ENCODE data around the gene ESYT2.

Gene ESYT2

DNA sequence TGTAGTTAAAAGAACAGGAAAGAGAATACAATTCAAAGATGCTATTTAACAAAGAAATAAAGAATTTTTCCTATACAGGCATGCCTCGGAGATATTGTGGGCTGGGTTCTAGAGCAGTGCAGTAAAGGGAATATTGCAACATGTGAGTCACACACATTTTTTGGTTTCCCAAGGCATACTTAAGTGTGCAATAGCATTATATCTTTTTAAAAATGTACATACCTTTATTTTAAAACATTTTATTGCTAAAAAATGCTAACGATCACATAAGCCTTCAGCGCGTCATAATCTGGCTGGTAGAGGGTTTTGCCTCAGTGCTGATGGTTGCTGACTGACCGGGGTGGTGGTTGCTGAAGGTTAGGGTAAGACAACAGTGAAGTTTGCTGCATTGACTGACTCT lies 54.4 kb downstream of the ESYT2 start:
- no peak for DNase-seq (ENCODE audit: low read depth in 1 of 2, low spot score in 1 of 2)

DNA sequence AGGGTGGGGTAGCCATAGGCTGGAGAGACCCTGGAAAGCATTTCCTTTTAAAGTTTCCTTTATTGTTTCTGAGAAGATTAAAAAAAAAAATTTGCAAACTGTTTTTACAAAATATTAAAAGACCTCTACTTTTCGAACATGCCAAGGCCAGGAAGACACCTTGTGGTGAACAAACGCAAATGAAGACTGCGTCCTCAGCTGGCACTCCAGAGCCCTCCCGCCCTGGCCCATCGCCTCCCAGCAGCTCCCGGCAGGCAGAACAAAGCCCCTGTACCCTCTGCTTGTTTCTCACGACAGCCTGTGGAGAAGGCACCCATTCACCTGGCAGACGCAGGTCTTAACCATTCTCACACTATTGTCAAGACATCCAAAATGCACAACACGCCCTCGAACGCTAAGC lies 56.4 kb downstream of the ESYT2 start:
- DNase-seq (ENCODE audit: low read depth in 1 of 2, low spot score in 1 of 2): no peak

DNA sequence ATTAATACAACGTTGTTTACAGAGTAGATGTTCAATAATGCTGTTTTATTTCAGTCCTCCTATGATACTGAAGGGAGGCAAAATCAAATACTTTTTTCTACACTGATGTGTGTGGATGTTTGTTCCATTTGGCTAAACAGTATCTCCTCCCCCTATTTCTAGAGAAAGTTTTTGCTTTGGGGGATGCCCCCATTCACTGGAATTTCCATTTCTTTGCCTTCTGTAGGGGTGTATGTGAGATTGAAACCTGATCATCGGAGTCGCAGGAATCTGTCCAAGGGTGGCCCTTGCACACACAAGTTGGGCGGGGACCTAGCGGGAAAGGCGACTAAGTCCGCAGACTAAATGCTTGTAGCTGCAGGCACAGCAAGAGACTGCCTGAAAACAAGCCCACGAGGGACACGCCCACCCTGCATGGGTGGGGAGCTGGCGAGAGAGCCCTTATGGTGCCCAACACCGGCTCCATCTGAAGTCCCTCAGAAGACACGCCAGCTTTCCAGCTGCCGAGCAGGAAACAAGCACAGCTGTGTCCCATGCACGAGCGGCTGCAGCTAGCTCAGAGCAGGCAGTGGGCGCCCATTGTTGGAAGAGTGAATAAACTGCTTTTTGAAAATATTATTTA lies 58.0 kb downstream of the ESYT2 start:
- DNase-seq (ENCODE audit: low read depth in 1 of 2, low spot score in 1 of 2): no peak

DNA sequence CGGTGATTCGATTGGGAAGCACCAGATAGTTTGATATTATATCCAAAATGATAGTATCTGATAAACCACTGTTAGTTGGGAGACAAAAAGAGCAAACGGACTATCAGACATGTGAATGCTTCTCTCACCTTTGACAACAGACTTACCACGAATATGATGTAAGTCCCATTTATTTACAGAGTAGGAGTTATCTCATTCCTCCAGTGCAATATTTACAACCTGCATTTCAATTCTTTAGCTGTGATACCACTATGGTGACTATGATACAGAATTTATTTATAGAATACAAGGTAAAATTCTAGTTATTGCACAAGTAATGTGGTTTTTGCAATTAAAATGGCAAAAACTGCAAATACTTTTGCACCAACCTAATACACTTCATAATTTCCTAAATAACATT lies 61.6 kb downstream of the ESYT2 start:
- DNase-seq (ENCODE audit: low read depth in 1 of 2, low spot score in 1 of 2): no peak

DNA sequence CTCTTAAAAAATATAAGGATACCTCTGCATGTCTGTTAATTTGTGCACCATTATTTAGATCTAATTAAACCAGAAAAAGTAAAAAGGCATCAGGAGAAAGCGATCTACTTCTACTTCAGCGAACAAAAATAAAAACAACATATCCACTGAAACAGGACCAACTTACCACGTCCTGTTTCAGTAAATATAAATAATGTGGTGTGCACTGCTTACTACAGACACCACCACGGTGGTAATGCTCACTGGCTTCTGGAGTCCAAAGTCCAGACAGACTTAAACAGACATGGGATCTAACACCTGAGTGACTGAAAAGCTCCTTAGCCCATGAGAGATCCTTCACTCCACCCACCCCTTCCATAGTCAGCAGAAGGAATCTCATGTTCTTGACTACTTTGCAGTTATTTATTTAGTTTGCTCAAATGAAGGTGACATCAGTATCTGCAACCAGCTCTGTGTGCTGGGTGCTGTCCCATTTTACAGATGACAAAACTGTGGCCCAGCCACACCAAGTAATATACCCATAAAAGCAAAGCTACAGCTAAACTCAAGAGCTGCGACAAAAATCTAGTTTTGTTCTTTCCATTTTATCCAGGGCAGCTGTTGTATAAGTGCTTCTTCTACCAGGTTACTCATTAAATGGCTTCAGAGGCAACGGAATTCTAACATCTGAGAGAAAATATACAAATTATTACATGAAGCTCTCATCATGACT lies 62.6 kb downstream of the ESYT2 start:
- DNase-seq (ENCODE audit: low read depth in 1 of 2, low spot score in 1 of 2): no peak

DNA sequence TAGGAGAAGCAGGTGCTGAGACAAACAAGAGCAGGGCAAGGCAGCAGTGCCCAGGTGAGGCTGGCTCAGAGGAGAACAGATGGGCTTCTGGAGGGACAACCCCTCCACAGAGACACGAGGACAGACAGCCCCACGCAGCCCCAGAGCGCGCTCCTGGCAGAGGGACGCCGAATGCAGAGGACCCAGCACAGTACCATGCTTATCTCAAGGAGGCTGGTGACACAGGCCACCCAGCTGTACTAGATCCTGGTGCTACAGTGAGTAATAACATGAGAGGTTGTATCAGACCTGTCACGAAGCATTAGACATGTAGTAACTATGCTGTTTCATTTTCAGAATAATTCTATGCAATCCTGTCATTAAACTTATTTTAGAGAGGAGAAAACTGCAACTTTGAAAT lies 64.3 kb downstream of the ESYT2 start:
- DNase-seq (ENCODE audit: low read depth in 1 of 2, low spot score in 1 of 2): no peak

DNA sequence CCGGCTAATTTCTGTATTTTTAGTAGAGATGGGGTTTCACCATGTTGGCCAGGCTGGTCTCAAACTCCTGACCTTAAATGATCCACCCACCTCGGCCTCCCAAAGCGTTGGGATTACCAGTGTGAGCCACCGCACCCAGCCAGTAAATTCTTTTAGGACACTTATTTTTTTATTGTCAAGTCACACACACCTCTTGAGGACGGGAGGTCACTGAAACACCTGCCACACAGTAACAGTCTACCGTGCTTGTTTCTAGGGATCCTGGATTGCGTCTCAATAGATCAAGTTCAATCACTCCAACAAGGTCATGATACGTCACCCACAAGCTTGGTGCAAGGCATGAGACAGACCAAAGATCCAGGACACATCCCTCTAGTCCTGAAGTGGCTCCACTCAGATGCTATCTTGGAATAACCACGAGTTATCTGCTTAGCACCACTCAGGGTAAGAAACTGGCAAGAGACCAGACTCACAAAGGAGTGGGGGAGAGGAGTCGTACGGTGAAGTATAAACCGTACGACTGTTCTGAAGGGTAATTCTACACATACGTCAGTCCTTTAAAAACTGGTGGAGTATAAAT lies 65.8 kb downstream of the ESYT2 start:
- DNase-seq (ENCODE audit: low read depth in 1 of 2, low spot score in 1 of 2): no peak

DNA sequence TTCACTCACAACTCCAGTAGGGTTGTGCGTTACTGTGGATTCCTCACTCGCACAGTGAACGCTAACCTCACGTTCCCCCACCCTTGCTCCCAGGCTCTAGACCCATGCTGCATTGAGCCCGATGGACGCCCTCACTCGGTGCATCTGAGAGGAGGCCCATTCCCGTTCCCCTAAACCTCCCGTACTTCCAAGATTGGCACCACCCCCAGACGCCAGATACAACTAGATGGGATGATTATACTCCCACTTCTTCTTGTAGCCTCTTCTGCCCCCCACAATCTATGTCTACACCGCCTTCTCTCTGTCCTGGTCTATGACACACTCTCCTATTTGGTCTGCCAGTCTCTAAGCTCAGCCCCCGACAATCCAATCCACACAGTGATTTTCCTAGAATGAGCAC lies 67.4 kb downstream of the ESYT2 start:
- DNase-seq (ENCODE audit: low read depth in 1 of 2, low spot score in 1 of 2): no peak

DNA sequence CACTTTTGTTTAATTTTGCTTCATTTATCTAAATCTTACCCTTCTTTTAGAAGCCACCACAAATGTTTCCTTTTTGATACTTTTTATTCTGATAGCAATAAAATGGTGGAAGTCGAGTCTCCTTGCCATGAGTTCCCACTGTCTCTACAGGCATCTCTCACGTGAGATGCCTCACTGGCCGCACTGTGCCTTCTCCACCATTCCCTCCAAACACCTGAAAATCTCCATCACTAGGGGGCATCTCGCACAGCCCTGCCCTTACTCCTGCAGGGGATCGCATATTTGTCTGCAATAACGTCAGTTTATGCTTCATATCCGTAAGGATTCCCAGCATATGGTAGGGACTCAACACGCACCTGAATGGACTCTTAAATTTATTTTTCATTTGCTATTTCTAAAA lies 68.4 kb downstream of the ESYT2 start:
- no peak for DNase-seq (ENCODE audit: low read depth in 1 of 2, low spot score in 1 of 2)

DNA sequence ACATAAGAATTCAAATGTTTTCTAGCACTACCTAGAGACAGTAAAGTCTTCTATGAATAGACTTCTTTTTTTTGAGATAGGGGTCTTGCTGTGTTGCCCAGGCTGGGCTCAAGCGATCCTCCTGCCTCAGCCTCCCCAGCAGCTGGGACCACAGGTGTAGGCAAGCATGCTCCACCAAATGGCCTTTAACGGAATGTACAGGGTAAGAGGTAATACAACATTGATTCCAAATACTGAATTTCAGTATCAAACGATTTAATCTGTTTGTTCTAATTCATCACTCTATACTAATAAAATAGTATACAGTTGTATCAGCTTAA lies 68.9 kb downstream of the ESYT2 start:
- no peak for DNase-seq (ENCODE audit: low read depth in 1 of 2, low spot score in 1 of 2)

DNA sequence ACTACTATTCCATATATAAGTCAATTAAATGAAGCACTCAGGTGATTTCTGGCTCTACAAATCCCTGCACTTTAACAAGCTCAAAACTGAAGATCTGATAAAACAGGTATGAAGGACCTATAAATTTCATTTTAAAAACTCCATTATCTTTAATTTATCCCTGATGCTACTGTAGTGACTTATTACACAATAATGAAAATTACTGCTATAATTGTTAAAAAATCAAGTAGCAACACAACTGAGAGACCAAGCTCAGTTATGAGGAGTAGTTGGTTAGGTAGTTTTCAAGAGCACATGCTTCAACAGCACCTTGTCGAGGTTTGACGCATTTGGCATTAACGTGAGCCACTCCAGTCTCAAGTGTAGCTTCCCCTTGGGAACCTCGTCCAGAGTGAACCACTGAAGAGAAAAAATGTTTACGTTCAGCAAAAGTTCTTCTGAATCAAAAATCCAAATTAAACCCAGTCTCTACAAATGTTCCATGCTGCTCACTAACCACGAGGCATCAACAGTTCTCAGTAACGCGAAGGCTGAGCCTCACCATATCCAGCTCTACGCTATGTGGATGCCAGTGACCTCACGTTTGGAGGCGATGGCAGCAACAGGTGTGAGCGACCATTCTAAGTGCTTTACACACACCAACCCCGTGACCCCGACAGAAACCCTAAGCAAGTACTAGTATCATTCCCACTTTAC lies 69.4 kb downstream of the ESYT2 start:
- no peak for DNase-seq (ENCODE audit: low read depth in 1 of 2, low spot score in 1 of 2)

DNA sequence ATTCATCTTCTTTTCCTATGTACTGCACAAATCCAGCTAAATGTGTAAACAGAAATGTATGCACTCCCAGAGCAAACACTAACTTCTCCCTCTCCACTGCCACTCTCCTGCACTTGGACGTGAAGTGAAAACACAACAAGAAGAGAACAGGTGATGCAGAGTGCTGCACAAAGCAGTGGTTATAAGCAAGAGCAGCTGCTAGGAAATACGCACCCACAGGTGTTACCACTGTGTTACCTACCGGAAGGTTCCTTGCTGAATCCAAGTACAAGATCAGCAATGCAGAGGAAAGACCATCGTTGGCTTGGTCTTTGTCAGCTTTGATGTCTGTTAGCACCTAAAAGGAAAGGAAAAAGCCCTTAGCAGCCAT lies 70.1 kb downstream of the ESYT2 start:
- DNase-seq (ENCODE audit: low read depth in 1 of 2, low spot score in 1 of 2): no peak

DNA sequence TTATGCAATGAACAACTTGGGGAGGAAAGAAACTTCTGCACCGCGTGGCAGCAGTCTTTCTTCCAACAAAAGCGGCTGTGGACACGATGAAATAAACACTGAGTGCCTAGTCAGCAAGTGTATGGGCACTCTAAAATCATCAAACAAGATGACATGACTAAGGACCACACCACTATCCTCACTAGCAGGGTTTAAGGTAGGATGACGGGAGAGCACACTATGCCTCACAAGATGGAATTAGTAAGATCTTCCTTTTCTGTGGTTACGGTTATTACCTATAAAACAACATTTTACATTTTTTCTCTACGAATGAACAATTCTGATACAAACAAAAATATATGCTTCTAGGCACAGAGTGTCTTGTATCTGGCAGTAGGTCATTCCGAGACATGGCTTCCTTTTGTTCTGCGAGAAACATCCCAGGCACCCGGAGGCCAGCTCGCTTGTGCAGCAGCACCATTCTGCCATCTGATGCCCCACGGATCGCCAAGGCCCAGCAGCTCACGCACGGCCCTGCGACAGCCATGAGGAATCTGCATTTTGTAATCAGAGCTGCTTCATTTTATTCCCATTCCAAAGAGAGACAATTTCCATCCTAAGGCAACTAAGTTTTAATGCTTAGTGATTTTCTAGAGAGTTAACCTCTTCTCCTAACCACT lies 70.6 kb downstream of the ESYT2 start:
- no peak for DNase-seq (ENCODE audit: low read depth in 1 of 2, low spot score in 1 of 2)

DNA sequence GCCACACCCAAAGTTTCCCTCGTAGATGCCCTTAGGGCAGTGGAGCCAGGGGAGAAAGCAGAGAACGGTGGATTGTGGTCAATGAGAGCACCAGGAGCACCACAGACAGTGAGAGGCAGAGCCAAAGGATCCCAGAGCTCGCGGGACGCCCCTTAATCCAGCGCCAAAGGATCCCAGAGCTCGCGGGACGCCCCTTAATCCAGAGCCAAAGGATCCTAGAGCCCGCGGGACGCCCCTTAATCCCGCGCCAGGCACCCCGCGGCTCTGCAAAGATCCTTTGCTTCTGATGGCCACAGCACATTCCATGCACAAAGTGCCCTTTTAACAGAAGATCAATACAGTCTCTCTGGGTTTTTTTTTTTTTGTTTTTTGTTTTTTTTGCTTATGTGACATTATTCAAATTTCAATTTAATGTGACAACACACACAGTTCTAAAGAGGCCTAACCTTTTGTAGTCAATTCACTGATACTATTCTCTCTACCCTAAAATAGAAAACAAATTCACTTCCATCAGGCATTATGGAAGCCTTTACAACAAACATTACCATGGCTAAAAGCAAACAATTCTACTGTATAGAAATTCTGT lies 71.8 kb downstream of the ESYT2 start:
- no peak for DNase-seq (ENCODE audit: low read depth in 1 of 2, low spot score in 1 of 2)

DNA sequence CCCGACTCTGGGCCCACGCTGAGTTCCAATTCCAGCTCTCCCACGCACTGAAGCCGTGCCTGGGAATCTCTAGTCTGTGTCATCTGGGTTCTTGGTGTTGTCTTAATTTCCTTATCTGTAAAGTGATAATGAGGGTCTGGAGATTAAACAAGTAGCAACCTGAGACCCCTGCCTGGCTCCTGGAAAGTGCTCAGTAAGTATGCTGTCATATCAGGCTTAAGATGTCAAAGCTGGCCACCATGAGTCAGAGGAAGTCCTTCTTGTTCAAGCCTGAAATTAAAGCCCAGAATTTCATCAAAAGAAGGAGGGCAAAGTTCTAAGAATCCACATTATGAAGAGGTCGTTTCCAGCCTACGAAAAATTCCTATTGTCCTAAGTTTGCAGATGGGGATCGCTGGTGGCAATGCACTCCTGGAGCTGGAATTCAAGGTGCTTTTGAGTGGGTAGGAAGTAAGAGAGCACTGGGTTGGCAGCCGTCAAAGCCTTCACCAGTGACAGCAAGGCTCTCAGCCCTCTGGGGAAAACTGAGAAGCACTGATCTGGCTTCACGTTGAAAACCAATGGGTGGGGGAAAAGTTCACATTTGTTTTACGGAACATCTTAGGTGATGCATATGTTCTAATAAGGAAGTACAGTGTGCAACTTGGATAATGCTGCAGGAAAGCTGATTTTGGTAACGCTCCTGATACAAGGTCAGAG lies 74.4 kb downstream of the ESYT2 start:
- DNase-seq (ENCODE audit: low read depth in 1 of 2, low spot score in 1 of 2): no peak

DNA sequence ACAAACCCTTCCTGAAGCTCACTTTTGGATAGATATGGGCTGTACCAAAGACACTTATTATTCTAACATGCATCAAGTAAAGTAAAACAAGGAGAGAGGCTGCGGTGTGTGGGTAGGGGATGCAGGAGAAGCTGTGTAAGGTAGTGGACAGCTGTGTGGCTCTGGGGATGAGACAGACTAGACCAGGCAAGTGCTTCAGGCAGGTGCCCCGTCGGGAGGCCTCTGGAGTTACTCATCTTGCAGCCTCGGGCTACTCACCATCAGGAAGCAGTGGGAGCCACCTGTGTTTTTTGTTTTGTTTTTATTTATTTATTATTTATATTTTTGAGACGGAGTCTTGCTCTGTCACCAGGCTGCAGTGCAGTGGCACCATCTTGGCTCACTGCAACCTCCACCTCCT lies 75.4 kb downstream of the ESYT2 start:
- no peak for DNase-seq (ENCODE audit: low read depth in 1 of 2, low spot score in 1 of 2)

DNA sequence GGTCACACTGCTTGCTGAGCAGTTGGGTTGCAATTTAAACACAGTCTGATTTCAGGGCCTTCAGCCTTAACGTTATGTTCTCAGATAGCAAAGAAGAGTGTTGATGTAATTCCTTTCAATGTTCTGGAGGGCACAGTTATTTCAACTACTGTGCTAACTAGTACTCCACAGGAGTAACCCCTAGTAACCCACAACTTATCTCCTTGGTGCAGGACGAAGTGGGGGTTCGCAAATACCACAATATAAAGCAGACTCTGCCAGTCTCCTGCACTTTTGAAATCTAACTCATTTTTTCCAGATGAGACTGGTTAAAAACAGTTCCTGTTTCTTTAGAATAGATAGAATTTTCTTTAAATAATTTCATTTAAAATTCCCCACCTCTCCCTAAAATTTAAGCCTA lies 77.6 kb downstream of the ESYT2 start:
- DNase-seq (ENCODE audit: low read depth in 1 of 2, low spot score in 1 of 2): no peak

DNA sequence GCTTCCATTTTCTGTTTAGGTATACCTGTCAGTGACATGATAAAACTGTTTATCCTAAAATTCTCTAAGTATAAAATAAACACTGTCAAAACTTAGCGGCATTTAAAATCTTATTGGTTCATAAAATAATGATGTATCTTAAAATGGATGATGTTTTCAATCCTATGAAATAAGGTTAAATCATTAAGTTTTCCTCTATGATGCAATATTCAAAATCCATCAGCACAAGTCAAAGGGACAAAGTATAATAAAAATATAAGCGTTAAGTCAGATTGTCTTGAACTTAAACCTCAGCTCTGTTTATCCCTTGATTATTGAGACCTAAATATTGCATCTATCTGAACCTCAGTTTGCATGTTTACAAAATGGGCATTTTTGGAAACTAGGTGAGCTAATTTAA lies 78.1 kb downstream of the ESYT2 start:
- DNase-seq (ENCODE audit: low read depth in 1 of 2, low spot score in 1 of 2): no peak

DNA sequence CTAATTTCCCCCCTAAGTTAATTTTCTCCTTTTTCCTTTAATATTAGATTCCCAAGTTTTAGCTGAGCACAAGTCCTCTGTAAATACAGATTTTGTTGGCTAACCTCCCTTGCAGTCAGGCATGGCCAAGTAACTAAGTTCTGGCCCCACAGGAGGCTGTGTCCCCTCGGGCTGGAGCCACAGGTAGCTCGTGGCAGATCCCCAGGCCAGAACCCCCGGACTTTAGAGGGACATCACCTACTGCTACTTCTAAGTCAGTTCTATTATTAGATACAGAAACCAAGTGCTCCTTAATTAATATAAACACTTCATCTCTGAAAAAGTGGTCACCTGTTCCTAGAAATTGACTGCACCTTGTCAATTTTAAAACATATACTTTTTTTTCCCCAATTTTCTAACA lies 78.6 kb downstream of the ESYT2 start:
- DNase-seq (ENCODE audit: low read depth in 1 of 2, low spot score in 1 of 2): no peak

DNA sequence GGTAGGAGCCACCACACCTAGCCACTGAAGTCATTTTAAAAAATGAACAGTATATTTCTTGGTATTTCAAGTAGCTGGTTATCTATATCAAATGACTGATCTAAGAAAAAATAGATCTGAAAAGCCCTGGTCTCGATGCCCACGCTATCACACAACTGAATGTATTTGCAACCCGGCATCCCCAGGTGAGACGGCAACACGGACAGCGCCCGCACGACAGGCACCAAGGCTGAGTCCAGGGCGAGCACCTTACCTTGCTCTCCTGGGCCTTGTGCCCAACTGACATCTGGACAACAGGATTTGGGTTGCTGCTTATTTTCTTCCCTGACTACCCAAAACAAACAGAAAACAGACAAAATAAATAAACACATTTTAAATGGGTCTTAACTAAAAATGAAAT lies 79.9 kb downstream of the ESYT2 start:
- no peak for DNase-seq (ENCODE audit: low read depth in 1 of 2, low spot score in 1 of 2)

DNA sequence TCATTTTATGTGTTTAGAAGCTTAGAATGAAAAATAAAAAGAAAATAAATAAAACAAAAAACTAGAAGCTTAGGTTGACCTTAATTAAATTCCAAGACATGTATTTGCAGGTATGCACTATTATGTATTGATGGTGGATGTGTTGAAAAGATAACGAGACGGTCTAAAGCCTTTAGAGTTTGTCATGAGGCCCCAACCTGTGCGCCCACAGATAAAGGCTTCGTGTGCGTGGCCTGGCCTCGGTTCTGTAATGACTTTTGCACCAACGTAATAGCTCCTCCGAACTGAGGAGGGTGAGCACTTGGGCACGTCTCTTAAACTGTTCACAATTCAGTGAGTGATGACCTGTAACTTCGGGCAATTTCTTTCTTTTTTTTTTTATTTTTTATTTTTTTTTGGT lies 81.0 kb downstream of the ESYT2 start:
- no peak for DNase-seq (ENCODE audit: low read depth in 1 of 2, low spot score in 1 of 2)
